Esophagus (tissue), 2 donors: ENCODE data around the gene SERPINC1. TPM values are rescaled to one million over a fixed set of nuclear protein-coding genes. Genes with fewer than 3 reads are reported as not detected.
"Not testable (repeated sequence)": the region's sequence is repeated elsewhere in the genome, so short reads cannot be mapped to it uniquely, and the experiment has no call there.

ENCODE experiments used
- H3K27ac ChIP-seq, 2 donors: one replicate each; pipeline ENCODE4 v1.5.1; 2013; ENCODE audit warnings: low read depth in 2 of 2, mild to moderate bottlenecking in 2 of 2, inconsistent platforms in 1 of 2, low read length in 1 of 2, moderate library complexity in 1 of 2
- H3K27me3 ChIP-seq, 2 donors: one replicate each; pipeline ENCODE4 v1.6.1; 2013; ENCODE audit warnings: low read length in 2 of 2, control low read depth in 1 of 2, mild to moderate bottlenecking in 1 of 2; ENCODE audit not compliant: insufficient read depth in 2 of 2, control insufficient read depth in 1 of 2
- H3K36me3 ChIP-seq, 2 donors: one replicate each; pipeline ENCODE4 v1.6.1; 2013; ENCODE audit warnings: low read length in 1 of 2; ENCODE audit not compliant: control insufficient read depth in 2 of 2, insufficient read depth in 2 of 2
- H3K4me1 ChIP-seq, 2 donors: one replicate each; pipeline ENCODE4 v1.6.1; 2013; ENCODE audit warnings: low read length in 1 of 2; ENCODE audit not compliant: control insufficient read depth in 2 of 2, insufficient read depth in 2 of 2
- H3K4me3 ChIP-seq, 2 donors: one replicate each; pipeline ENCODE4 v1.5.1; 2013; ENCODE audit warnings: low read length in 2 of 2, mild to moderate bottlenecking in 2 of 2, low read depth in 1 of 2, moderate library complexity in 1 of 2
- H3K9me3 ChIP-seq, 2 donors: one replicate each; pipeline ENCODE4 v1.6.1; 2013; ENCODE audit warnings: mild to moderate bottlenecking in 2 of 2, low read depth in 1 of 2, low read length in 1 of 2, moderate library complexity in 1 of 2; ENCODE audit not compliant: control insufficient read depth in 2 of 2, insufficient read depth in 1 of 2
- WGBS, 2 donors: extraction: QIAGEN DNeasy Blood & Tissue Kit; methylation state at CpG; one replicate each; pipeline ENCODE4 v1.1.7; 2013; 5-methylcytosine and 5-hydroxymethylcytosine counted together
- polyA plus RNA-seq, 2 donors: library from polyadenylated mRNA; stranded (reverse); fragments of 200-250 nt; gene quantifications; one replicate each; pipeline ENCODE4 v1.2.3, GENCODE V29; 2013
- donor health status: healthy with polysubstance abuse.
- donor health status: Bipolar disorder and iron deficiency.

SERPINC1 gene
- polyA plus RNA-seq: under 1 TPM in 1 of 2 donors, not detected in 1; 0.06 TPM

DNA sequence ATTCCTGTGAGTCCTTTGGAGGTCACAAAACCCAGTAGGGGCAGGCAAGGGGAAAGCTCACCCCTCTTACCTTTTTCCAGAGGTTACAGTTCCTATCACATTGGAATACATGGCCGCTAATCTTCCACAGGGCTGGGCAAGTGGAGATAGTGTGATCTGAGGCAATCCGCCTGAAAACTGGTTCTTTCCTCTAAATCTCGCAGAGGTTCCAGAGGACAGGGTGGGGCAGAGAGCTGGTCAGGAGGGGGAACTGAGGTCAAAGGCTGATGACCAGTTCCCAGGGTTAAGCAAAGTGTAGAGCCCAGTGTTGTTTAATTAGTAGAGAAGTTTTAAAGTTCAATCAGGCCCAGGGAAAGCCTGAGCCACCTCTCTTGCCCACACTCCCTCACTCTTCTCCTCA lies at the start of gene SERPINC1:
SERPINC1 (minus strand) TSS at position 179 of the 400 bp plus-strand sequence; CDS start at position 111, 68 bp downstream.
- no peaks in the 10 kb centered on the region for H3K27me3 ChIP-seq
- WGBS, 2 donors: 88 to 90% methylated on average over 3 of the region's 3 CpGs
- no peaks in the 10 kb centered on the region for H3K9me3 ChIP-seq
- no peaks in the 10 kb centered on the region for H3K36me3 ChIP-seq
- H3K4me3 ChIP-seq: no peak within 1 kb of the TSS
- H3K4me1 ChIP-seq: no peaks in the 10 kb centered on the region
- no peak within 1 kb of the TSS for H3K27ac ChIP-seq

DNA sequence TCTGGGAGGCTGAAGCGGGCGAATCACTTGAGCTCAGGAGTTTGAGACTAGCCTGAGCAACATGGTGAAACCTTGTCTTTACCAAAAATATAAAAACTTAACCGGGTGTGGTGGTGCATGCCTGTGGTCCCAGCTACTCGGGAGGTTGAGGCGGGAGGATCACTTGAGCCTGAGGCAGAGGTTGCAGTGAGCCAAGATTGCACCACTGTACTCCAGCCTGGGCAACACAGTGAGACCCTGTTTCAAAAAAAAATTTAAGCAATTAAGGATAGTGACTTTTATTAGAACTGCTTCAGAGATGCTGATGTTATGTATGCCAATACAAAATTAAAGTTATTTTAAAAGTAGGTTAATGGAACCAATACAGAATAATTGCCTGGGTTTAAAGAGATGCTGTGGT lies 48.8 kb upstream of the SERPINC1 start:
- not testable (repeated sequence) for H3K4me3 ChIP-seq
- WGBS, 2 donors: 93 to 94% methylated on average over 5 of the region's 5 CpGs
- H3K36me3 ChIP-seq: peaks cover 9 to 14% of the 10 kb centered on the region in 2 donors

GRCh38 chr1:173963477-173963876 lies 46.4 kb upstream of the SERPINC1 start:
- Histone ChIP-seq H3K36me3 (peaks cover 6 to 15% of the 10 kb centered on the region in 2 donors), H3K27ac (no peak overlapping the region), H3K4me1 (no peaks in the 10 kb centered on the region), H3K27me3 (no peaks in the 10 kb centered on the region), H3K4me3 (no peak overlapping the region), H3K9me3 (no peaks in the 10 kb centered on the region)
- WGBS, 2 donors: 100% methylated on average over 1 of the region's 1 CpG

More for the DNA sequence above, 48.8 kb upstream of the SERPINC1 start:
- H3K27me3 ChIP-seq, H3K4me1 ChIP-seq, H3K9me3 ChIP-seq, H3K27ac ChIP-seq: not testable (repeated sequence)

DNA sequence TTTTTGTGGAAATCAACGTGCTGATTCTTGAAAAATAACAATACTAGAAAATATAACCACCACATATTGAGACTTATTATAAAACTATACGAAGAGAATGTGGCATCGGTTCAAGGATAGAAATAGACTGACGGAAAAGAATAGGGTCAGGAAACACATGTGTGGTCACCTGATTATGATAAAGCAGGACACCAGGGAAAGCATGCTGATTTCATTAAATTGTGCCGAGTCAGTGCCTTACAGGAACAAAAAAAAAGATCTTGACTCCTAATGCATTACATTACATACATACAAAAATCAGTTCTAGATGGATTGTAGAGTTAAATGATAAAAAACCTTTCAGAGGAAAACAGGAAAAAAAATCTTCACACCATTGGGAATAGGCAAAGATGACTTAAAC lies 43.5 kb upstream of the SERPINC1 start:
- 71 to 86% methylated on average over 5 of the region's 5 CpGs for WGBS, 2 donors
- no peak overlapping the region for H3K27ac ChIP-seq
- no peaks in the 10 kb centered on the region for H3K27me3 ChIP-seq
- H3K4me1 ChIP-seq: no peaks in the 10 kb centered on the region
- no peak overlapping the region for H3K4me3 ChIP-seq
- H3K9me3 ChIP-seq: no peaks in the 10 kb centered on the region
- peaks cover 2 to 9% of the 10 kb centered on the region in 2 donors for H3K36me3 ChIP-seq

- Histone ChIP-seq H3K27me3 (no peaks in the 10 kb centered on the region), H3K9me3 (no peaks in the 10 kb centered on the region), H3K27ac (no peak overlapping the region), H3K4me3 (no peak overlapping the region), H3K36me3 (peaks cover 0 to 2% of the 10 kb centered on the region in 2 donors), H3K4me1 (no peaks in the 10 kb centered on the region)
These were observed 37.1 kb upstream of the SERPINC1 start for GRCh38 chr1:173954179-173954578.

- WGBS, 2 donors: 96% methylated on average over 4 of the region's 4 CpGs
- no peak overlapping the region for H3K27ac ChIP-seq
- no peaks in the 10 kb centered on the region for H3K27me3 ChIP-seq
- no peaks in the 10 kb centered on the region for H3K4me1 ChIP-seq
- H3K4me3 ChIP-seq: no peak overlapping the region
- H3K36me3 ChIP-seq: peaks cover 6% of the 10 kb centered on the region in 2 donors
- H3K9me3 ChIP-seq: no peaks in the 10 kb centered on the region
These were observed 31.5 kb upstream of the SERPINC1 start for GRCh38 chr1:173948594-173948993.

GRCh38 chr1:173946380-173946921 lies 29.3 kb upstream of the SERPINC1 start:
- H3K27me3 ChIP-seq: no peaks in the 10 kb centered on the region
- H3K9me3 ChIP-seq: no peaks in the 10 kb centered on the region
- no peaks in the 10 kb centered on the region for H3K4me1 ChIP-seq
- 72 to 81% methylated on average over 4 of the region's 4 CpGs for WGBS, 2 donors
- H3K27ac ChIP-seq: no peak overlapping the region
- peaks cover 6 to 9% of the 10 kb centered on the region in 2 donors for H3K36me3 ChIP-seq
- no peak overlapping the region for H3K4me3 ChIP-seq

GRCh38 chr1:173937062-173937461 lies 19.9 kb upstream of the SERPINC1 start:
- Histone ChIP-seq H3K9me3 (no peaks in the 10 kb centered on the region), H3K27ac (no peak overlapping the region), H3K4me1 (no peaks in the 10 kb centered on the region), H3K36me3 (peaks cover 2 to 3% of the 10 kb centered on the region in 2 donors), H3K4me3 (no peak overlapping the region), H3K27me3 (no peaks in the 10 kb centered on the region)
- WGBS, 2 donors: 76 to 79% methylated on average over 2 of the region's 2 CpGs

- no peak overlapping the region for H3K27ac ChIP-seq
- H3K27me3 ChIP-seq: no peaks in the 10 kb centered on the region
- H3K4me1 ChIP-seq: no peaks in the 10 kb centered on the region
- 97 to 99% methylated on average over 1 of the region's 1 CpG for WGBS, 2 donors
- H3K4me3 ChIP-seq: no peak overlapping the region
- no peaks in the 10 kb centered on the region for H3K9me3 ChIP-seq
- H3K36me3 ChIP-seq: peaks cover 2 to 3% of the 10 kb centered on the region in 2 donors
These were observed 17.3 kb upstream of the SERPINC1 start for GRCh38 chr1:173934440-173934839.

- not testable (repeated sequence) for H3K4me1 ChIP-seq, H3K9me3 ChIP-seq, H3K36me3 ChIP-seq, H3K27me3 ChIP-seq, H3K4me3 ChIP-seq, H3K27ac ChIP-seq
- 96% methylated on average over 5 of the region's 5 CpGs for WGBS, 2 donors
These were observed 13.4 kb upstream of the SERPINC1 start for GRCh38 chr1:173930541-173930940.
